ENCODE measurements around the gene FZR1. TPM values are rescaled to one million over a fixed set of nuclear protein-coding genes. Genes with fewer than 3 reads are reported as not detected.

Gene FZR1
- total and polyA plus RNA-seq, 2 of the 13 experiments (the other 11 are each of a cell fraction or from before 2014, with no cell fraction given) = 29.0 to 30.8 TPM

DNA sequence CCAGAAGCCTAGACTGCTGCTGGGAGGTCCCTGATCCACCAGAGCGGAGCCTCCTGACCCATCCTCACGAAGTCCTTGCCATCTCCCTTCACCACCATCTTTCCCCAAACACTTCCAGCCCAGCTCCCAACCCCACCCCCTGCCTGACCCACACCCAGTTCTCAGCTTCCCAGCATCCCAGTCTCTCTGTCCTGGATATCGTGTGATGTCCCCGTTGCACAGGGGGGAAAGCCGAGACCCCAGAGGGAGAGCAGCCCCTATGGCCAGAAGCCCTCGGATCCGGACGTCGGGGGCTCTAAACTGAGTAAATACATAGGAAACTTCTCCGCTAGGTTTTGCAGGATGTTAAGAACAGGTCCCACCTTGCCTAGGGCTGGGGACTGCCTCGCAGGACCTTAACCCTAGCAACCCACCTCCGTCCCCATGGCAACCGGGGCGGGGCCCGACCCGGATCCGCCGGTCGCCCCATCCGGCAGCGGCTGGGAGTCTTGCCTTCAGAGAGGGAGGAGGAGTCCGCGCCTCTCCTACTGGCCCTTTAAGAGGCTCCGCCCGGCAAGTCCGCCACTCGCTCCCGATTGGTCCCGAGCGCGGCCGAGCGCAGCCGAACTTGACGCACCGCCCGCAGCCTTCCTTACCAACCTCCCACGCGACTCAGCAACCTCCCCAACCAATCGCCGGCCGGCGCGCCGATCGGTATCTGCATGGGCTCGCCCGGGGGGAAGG is 66.2 kb downstream of the FZR1 start (continued):
- TF ChIP-seq ZNF276 (CRISPR knock-in tag; IDR thresholded peaks at IDR 0.05; ENCODE audit: low read depth) (0 out of 2 replicates have a peak, but pooled peaks have one; percentile 46), ZNF839 (CRISPR knock-in tag; IDR thresholded peaks at IDR 0.05; ENCODE audit: borderline replicate concordance) (no peak), MIER3 (CRISPR knock-in tag; IDR thresholded peaks at IDR 0.05; ENCODE audit: borderline replicate concordance) (no peak), ZNF572 (CRISPR knock-in tag; IDR thresholded peaks at IDR 0.05) (0 out of 2 replicates have a peak, but pooled peaks have one; percentile 23), KAT7 (CRISPR knock-in tag; IDR thresholded peaks at IDR 0.05; ENCODE audit: borderline replicate concordance) (no peak), ZNF343 (CRISPR knock-in tag; IDR thresholded peaks at IDR 0.05) (no peak), AGO1 (IDR thresholded peaks at IDR 0.05; ENCODE audit: low read depth, low read length, poor library complexity, severe bottlenecking) (no peak), TCF7L2 (IDR thresholded peaks at IDR 0.05; ENCODE audit: low read depth, low read length) (no peak), PHB2 (IDR thresholded peaks at IDR 0.05; ENCODE audit: partially characterized antibody) (no peak), HMGXB4 (CRISPR knock-in tag; IDR thresholded peaks at IDR 0.05; ENCODE audit: borderline replicate concordance in 1 of 2, low read depth in 1 of 2) (peak in 1 of 2 experiments; percentile 12; a peak in 1 of 4 replicates), RXRA (CRISPR knock-in tag; IDR thresholded peaks at IDR 0.05) (no peak), MTA1 (CRISPR knock-in tag; IDR thresholded peaks at IDR 0.05; ENCODE audit: borderline replicate concordance) (no peak), PCBP2 (optimal IDR thresholded peaks at IDR 0.05; ENCODE audit: low read depth, low read length, poor library complexity, severe bottlenecking) (no peak), DRAP1 (CRISPR knock-in tag; IDR thresholded peaks at IDR 0.05) (peak; percentile 35; the same call in 1 of the 2 replicates), ARHGAP35 (CRISPR knock-in tag; IDR thresholded peaks at IDR 0.05; ENCODE audit: borderline replicate concordance) (no peak), HNRNPL (IDR thresholded peaks at IDR 0.05; ENCODE audit: low read depth, low read length) (no peak), MAFK (conservative IDR thresholded peaks at IDR 0.05 in 1 of 2, IDR thresholded peaks at IDR 0.05 in 1 of 2; ENCODE audit: low read length in 2 of 2) (no peak)
- TF ChIP-seq, protein P1, sequence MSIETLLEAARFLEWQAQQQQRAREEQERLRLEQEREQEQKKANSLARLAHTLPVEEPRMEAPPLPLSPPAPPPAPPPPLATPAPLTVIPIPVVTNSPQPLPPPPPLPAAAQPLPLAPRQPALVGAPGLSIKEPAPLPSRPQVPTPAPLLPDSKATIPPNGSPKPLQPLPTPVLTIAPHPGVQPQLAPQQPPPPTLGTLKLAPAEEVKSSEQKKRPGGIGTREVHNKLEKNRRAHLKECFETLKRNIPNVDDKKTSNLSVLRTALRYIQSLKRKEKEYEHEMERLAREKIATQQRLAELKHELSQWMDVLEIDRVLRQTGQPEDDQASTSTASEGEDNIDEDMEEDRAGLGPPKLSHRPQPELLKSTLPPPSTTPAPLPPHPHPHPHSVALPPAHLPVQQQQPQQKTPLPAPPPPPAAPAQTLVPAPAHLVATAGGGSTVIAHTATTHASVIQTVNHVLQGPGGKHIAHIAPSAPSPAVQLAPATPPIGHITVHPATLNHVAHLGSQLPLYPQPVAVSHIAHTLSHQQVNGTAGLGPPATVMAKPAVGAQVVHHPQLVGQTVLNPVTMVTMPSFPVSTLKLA (IDR thresholded peaks at IDR 0.05) = 0 out of 2 replicates have a peak, but pooled peaks have one; percentile 14
- TF ChIP-seq, protein P2, sequence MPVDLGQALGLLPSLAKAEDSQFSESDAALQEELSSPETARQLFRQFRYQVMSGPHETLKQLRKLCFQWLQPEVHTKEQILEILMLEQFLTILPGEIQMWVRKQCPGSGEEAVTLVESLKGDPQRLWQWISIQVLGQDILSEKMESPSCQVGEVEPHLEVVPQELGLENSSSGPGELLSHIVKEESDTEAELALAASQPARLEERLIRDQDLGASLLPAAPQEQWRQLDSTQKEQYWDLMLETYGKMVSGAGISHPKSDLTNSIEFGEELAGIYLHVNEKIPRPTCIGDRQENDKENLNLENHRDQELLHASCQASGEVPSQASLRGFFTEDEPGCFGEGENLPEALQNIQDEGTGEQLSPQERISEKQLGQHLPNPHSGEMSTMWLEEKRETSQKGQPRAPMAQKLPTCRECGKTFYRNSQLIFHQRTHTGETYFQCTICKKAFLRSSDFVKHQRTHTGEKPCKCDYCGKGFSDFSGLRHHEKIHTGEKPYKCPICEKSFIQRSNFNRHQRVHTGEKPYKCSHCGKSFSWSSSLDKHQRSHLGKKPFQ (CRISPR knock-in tag; IDR thresholded peaks at IDR 0.05; ENCODE audit: insufficient replicate concordance) = no peak
- TF ChIP-seq, protein P3, sequence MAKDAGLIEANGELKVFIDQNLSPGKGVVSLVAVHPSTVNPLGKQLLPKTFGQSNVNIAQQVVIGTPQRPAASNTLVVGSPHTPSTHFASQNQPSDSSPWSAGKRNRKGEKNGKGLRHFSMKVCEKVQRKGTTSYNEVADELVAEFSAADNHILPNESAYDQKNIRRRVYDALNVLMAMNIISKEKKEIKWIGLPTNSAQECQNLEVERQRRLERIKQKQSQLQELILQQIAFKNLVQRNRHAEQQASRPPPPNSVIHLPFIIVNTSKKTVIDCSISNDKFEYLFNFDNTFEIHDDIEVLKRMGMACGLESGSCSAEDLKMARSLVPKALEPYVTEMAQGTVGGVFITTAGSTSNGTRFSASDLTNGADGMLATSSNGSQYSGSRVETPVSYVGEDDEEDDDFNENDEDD (CRISPR knock-in tag; IDR thresholded peaks at IDR 0.05; ENCODE audit: borderline replicate concordance) = no peak

Measured in HepG2 (cell line).